Stimulated activated effector memory CD8-positive, alpha-beta T cell treated with anti-CD3 and anti-CD28 coated beads, Interleukin-12 subunit alpha, Interleukin-12 subunit beta, amount 100 ng/mL, for 72 hours (primary cell): ENCODE data around the gene STYXL1.
"Not testable (repeated sequence)": the region's sequence is repeated elsewhere in the genome, so short reads cannot be mapped to it uniquely, and the experiment has no call there.

Source experiments
- ATAC-seq: fragments of 150-1000 bp; cut with Tn5 transposase; 2 replicates; pipeline ENCODE4 v1.10.0; 2021
- DNase-seq, 2 donors: peaks; one replicate each; pipeline ENCODE4 v3.0.0; 2021 to 2022; ENCODE audit warnings: low spot score in 2 of 2
- H3K27ac Mint-ChIP-seq: one replicate; pipeline ENCODE4 v1.8.0; 2022; ENCODE audit warnings: mild to moderate bottlenecking, mixed read lengths
- H3K36me3 Mint-ChIP-seq: one replicate; pipeline ENCODE4 v1.8.0; 2022; ENCODE audit warnings: mild to moderate bottlenecking, mixed read lengths
- H3K4me1 Mint-ChIP-seq: one replicate; pipeline ENCODE4 v1.8.0; 2022; ENCODE audit warnings: mixed read lengths
- H3K4me3 Mint-ChIP-seq: one replicate; pipeline ENCODE4 v1.8.0; 2022; ENCODE audit warnings: mild to moderate bottlenecking, mixed read lengths
- H3K9me3 Mint-ChIP-seq: one replicate; pipeline ENCODE4 v1.8.0; 2022; ENCODE audit warnings: mixed read lengths

STYXL1 gene

GRCh38 chr7:76072243-76073148 lies 24.7 kb upstream of the STYXL1 start:
- H3K4me1 Mint-ChIP-seq = peaks cover 7% of the 10 kb centered on the region
- no peak overlapping the region for H3K4me3 Mint-ChIP-seq
- no peak overlapping the region for H3K27ac Mint-ChIP-seq
- DNase-seq = no peak
- no peaks in the 10 kb centered on the region for H3K9me3 Mint-ChIP-seq
- H3K36me3 Mint-ChIP-seq = peaks cover 3% of the 10 kb centered on the region
- ATAC-seq = no peak

GRCh38 chr7:76071316-76072242 lies 23.8 kb upstream of the STYXL1 start:
- DNase-seq (no peak), ATAC-seq (no peak)
- Mint-ChIP-seq H3K9me3 (no peaks in the 10 kb centered on the region), H3K36me3 (peaks cover 12% of the 10 kb centered on the region), H3K4me1 (no peaks in the 10 kb centered on the region), H3K27ac (peak overlapping the region; percentile 48), H3K4me3 (no peak overlapping the region)

- H3K4me3 Mint-ChIP-seq = no peak overlapping the region
- peaks cover 36% of the 10 kb centered on the region for H3K36me3 Mint-ChIP-seq
- ATAC-seq (no peak), DNase-seq (no peak)
- no peak overlapping the region for H3K27ac Mint-ChIP-seq
- no peaks in the 10 kb centered on the region for H3K9me3 Mint-ChIP-seq
- H3K4me1 Mint-ChIP-seq = peaks cover 14% of the 10 kb centered on the region
These were observed 21.4 kb upstream of the STYXL1 start for GRCh38 chr7:76069238-76069638.

- peaks cover 59% of the 10 kb centered on the region for H3K36me3 Mint-ChIP-seq
- ATAC-seq (no peak), DNase-seq (no peak)
- no peak overlapping the region for H3K27ac Mint-ChIP-seq
- peaks cover 14% of the 10 kb centered on the region for H3K4me1 Mint-ChIP-seq
- no peak overlapping the region for H3K4me3 Mint-ChIP-seq
- no peaks in the 10 kb centered on the region for H3K9me3 Mint-ChIP-seq
These were observed 19.1 kb upstream of the STYXL1 start for GRCh38 chr7:76066716-76067503.

GRCh38 chr7:76065016-76065612 lies 17.3 kb upstream of the STYXL1 start:
- DNase-seq (peak in 1 of 2 donors; percentile 58), ATAC-seq (peak; percentile 93)
- H3K36me3 Mint-ChIP-seq = peaks cover 77% of the 10 kb centered on the region

GRCh38 chr7:76064208-76064970 lies 16.6 kb upstream of the STYXL1 start:
- no peaks in the 10 kb centered on the region for H3K9me3 Mint-ChIP-seq
- no peak overlapping the region for H3K27ac Mint-ChIP-seq
- DNase-seq = no peak
- peaks cover 84% of the 10 kb centered on the region for H3K36me3 Mint-ChIP-seq
- no peak overlapping the region for H3K4me3 Mint-ChIP-seq
- no peak for ATAC-seq
- peaks cover 14% of the 10 kb centered on the region for H3K4me1 Mint-ChIP-seq

More at GRCh38 chr7:76065016-76065612, 17.3 kb upstream of the STYXL1 start:
- Mint-ChIP-seq H3K9me3 (no peaks in the 10 kb centered on the region), H3K4me1 (peaks cover 14% of the 10 kb centered on the region), H3K27ac (no peak overlapping the region), H3K4me3 (no peak overlapping the region)

- H3K4me1 Mint-ChIP-seq = peaks cover 14% of the 10 kb centered on the region
- no peak overlapping the region for H3K4me3 Mint-ChIP-seq
- no peaks in the 10 kb centered on the region for H3K9me3 Mint-ChIP-seq
- H3K27ac Mint-ChIP-seq = no peak overlapping the region
- DNase-seq (no peak), ATAC-seq (no peak)
- H3K36me3 Mint-ChIP-seq = peaks cover 93% of the 10 kb centered on the region
These were observed 15.7 kb upstream of the STYXL1 start for GRCh38 chr7:76063525-76063924.

GRCh38 chr7:76063114-76063513 lies 15.3 kb upstream of the STYXL1 start:
- H3K27ac Mint-ChIP-seq = no peak overlapping the region
- DNase-seq (no peak), ATAC-seq (no peak)
- H3K36me3 Mint-ChIP-seq = peaks cover 97% of the 10 kb centered on the region
- H3K4me3 Mint-ChIP-seq = no peak overlapping the region
- peaks cover 14% of the 10 kb centered on the region for H3K4me1 Mint-ChIP-seq
- H3K9me3 Mint-ChIP-seq = no peaks in the 10 kb centered on the region

GRCh38 chr7:76062254-76062653 lies 14.5 kb upstream of the STYXL1 start:
- Mint-ChIP-seq H3K4me1 (peaks cover 14% of the 10 kb centered on the region), H3K36me3 (peaks cover 100% of the 10 kb centered on the region), H3K9me3 (no peaks in the 10 kb centered on the region), H3K27ac (peak overlapping the region; percentile 48), H3K4me3 (no peak overlapping the region)
- ATAC-seq (no peak), DNase-seq (no peak)

- ATAC-seq = no peak
- Mint-ChIP-seq H3K36me3 (peaks cover 98% of the 10 kb centered on the region), H3K27ac (no peak overlapping the region), H3K4me3 (no peak overlapping the region), H3K4me1 (peaks cover 14% of the 10 kb centered on the region), H3K9me3 (no peaks in the 10 kb centered on the region)
- no peak for DNase-seq
These were observed 13.0 kb upstream of the STYXL1 start for GRCh38 chr7:76060842-76061241.

- DNase-seq, H3K9me3 Mint-ChIP-seq, H3K27ac Mint-ChIP-seq, H3K4me1 Mint-ChIP-seq, H3K4me3 Mint-ChIP-seq, ATAC-seq: not testable (repeated sequence)
- H3K36me3 Mint-ChIP-seq = peaks cover 93% of the 10 kb centered on the region
These were observed 10.9 kb upstream of the STYXL1 start for GRCh38 chr7:76058745-76059144.

- peaks cover 87% of the 10 kb centered on the region for H3K36me3 Mint-ChIP-seq
These were observed 10.0 kb upstream of the STYXL1 start for GRCh38 chr7:76057813-76058145.

GRCh38 chr7:76057103-76057812 lies 9.5 kb upstream of the STYXL1 start:
- no peak for ATAC-seq
- H3K4me3 Mint-ChIP-seq = no peak overlapping the region
- peaks cover 21% of the 10 kb centered on the region for H3K4me1 Mint-ChIP-seq
- peaks cover 87% of the 10 kb centered on the region for H3K36me3 Mint-ChIP-seq
- no peak for DNase-seq
- H3K9me3 Mint-ChIP-seq = no peaks in the 10 kb centered on the region
- peak overlapping the region; percentile 20 for H3K27ac Mint-ChIP-seq

More at GRCh38 chr7:76057813-76058145, 10.0 kb upstream of the STYXL1 start:
- ATAC-seq (no peak), DNase-seq (no peak)
- no peaks in the 10 kb centered on the region for H3K9me3 Mint-ChIP-seq
- H3K27ac Mint-ChIP-seq = peak overlapping the region; percentile 20
- no peak overlapping the region for H3K4me3 Mint-ChIP-seq
- H3K4me1 Mint-ChIP-seq = peaks cover 18% of the 10 kb centered on the region
